CD4-positive, alpha-beta T cell (primary cell): ENCODE measurements around the gene SCAMP4. TPM values are rescaled to one million over a fixed set of nuclear protein-coding genes. Genes with fewer than 3 reads are reported as not detected.
"Not testable (repeated sequence)": the region's sequence is repeated elsewhere in the genome, so short reads cannot be mapped to it uniquely, and the experiment has no call there.

ENCODE experiments used
- ATAC-seq: fragments of 200-7000 bp; cut with Tn5 transposase; one replicate; pipeline ENCODE4 v1.10.0; 2022; ENCODE audit warnings: mild to moderate bottlenecking; ENCODE audit not compliant: poor library complexity
- CTCF ChIA-PET: fragments of 350-600 bp; sonication (Branson Sonifier 250); formaldehyde crosslinking; loops from one replicate; lab custom pipeline; 2021; ENCODE audit warnings: antibody characterized with exemption, inconsistent platforms; lab: Charles Lee
- POLR2A ChIA-PET: fragments of 350-600 bp; sonication (Branson Sonifier 250); formaldehyde crosslinking; loops from one replicate; lab custom pipeline; 2021; ENCODE audit warnings: antibody characterized with exemption, inconsistent platforms; lab: Charles Lee
- DNase-seq, 14 experiments: peaks; one replicate each; pipeline ENCODE4 v3.0.0-alpha.2; 2013 to 2020; ENCODE audit warnings: mixed read lengths in 2 of 14
- H3K27ac ChIP-seq, 2 donors: one replicate each; pipeline versions ENCODE4 v1.5.1 to v1.7.0; 2013; ENCODE audit warnings: low read length in 2 of 2, low read depth in 1 of 2, mild to moderate bottlenecking in 1 of 2
- H3K27me3 ChIP-seq, 2 experiments: 1 replicate in 1 of 2; 2 replicates in 1 of 2; pipeline versions ENCODE4 v1.6.1 to v1.7.0; 2013; ENCODE audit warnings: low read length in 2 of 2, control low read depth in 1 of 2, mild to moderate bottlenecking in 1 of 2, moderate library complexity in 1 of 2; ENCODE audit not compliant: insufficient read depth in 2 of 2, control insufficient read depth in 1 of 2
- H3K36me3 ChIP-seq: one replicate; pipeline ENCODE4 v1.6.1; 2013; ENCODE audit warnings: low read length, control low read depth; ENCODE audit not compliant: insufficient read depth
- H3K4me1 ChIP-seq: one replicate; pipeline ENCODE4 v1.6.1; 2013; ENCODE audit warnings: low read length, control low read depth; ENCODE audit not compliant: insufficient read depth
- H3K4me3 ChIP-seq: one replicate; pipeline ENCODE4 v1.5.1; 2013; ENCODE audit warnings: mild to moderate bottlenecking, low read length, moderate library complexity
- H3K9me3 ChIP-seq, 2 experiments: 1 replicate in 1 of 2; 2 replicates in 1 of 2; pipeline versions ENCODE4 v1.6.1 to v1.7.0; 2013; ENCODE audit warnings: low read length in 2 of 2, mild to moderate bottlenecking in 2 of 2, control low read depth in 1 of 2, moderate library complexity in 1 of 2; ENCODE audit not compliant: control insufficient read depth in 1 of 2, insufficient read depth in 1 of 2
- H3K27ac Mint-ChIP-seq: one replicate; pipeline ENCODE4 v1.8.0; 2020; ENCODE audit warnings: mixed read lengths
- H3K27me3 Mint-ChIP-seq: one replicate; pipeline ENCODE4 v1.8.0; 2021; ENCODE audit warnings: mixed read lengths
- H3K36me3 Mint-ChIP-seq: one replicate; pipeline ENCODE4 v1.8.0; 2021; ENCODE audit warnings: low read depth, mixed read lengths
- H3K4me1 Mint-ChIP-seq: one replicate; pipeline ENCODE4 v1.8.0; 2021; ENCODE audit warnings: low read depth, mixed read lengths
- H3K4me3 Mint-ChIP-seq: one replicate; pipeline ENCODE4 v1.8.0; 2020; ENCODE audit warnings: mild to moderate bottlenecking, mixed read lengths
- H3K9me3 Mint-ChIP-seq: one replicate; pipeline ENCODE4 v1.8.0; 2020; ENCODE audit warnings: mixed read lengths
- intact Hi-C, 2 experiments: fragments of 100-400 bp; cut with DNase I in 1 of 2; cut with micrococcal nuclease in 1 of 2; formaldehyde crosslinking; loops; one replicate each; pipeline versions ENCODE4 v1.15.1 to v1.9.0; 2023 to 2025; cut with DNase I, micrococcal nuclease
- total RNA-seq, 174 experiments: library from RNA in 2 of 174; stranded (reverse) in 2 of 174; gene quantifications; one replicate each; pipeline ENCODE4 v1.2.3 and lab custom pipeline; 2021 to 2026
- TF ChIP-seq, protein P1 (sequence below): fragments of 200-600 bp; IDR thresholded peaks from one replicate; pipeline ENCODE4 v1.8.0; 2022; ENCODE audit warnings: antibody characterized with exemption, mild to moderate bottlenecking

SCAMP4 gene
- total RNA-seq, 2 experiments from 2014 or later, result 12.7 to 15.4 TPM

DNA sequence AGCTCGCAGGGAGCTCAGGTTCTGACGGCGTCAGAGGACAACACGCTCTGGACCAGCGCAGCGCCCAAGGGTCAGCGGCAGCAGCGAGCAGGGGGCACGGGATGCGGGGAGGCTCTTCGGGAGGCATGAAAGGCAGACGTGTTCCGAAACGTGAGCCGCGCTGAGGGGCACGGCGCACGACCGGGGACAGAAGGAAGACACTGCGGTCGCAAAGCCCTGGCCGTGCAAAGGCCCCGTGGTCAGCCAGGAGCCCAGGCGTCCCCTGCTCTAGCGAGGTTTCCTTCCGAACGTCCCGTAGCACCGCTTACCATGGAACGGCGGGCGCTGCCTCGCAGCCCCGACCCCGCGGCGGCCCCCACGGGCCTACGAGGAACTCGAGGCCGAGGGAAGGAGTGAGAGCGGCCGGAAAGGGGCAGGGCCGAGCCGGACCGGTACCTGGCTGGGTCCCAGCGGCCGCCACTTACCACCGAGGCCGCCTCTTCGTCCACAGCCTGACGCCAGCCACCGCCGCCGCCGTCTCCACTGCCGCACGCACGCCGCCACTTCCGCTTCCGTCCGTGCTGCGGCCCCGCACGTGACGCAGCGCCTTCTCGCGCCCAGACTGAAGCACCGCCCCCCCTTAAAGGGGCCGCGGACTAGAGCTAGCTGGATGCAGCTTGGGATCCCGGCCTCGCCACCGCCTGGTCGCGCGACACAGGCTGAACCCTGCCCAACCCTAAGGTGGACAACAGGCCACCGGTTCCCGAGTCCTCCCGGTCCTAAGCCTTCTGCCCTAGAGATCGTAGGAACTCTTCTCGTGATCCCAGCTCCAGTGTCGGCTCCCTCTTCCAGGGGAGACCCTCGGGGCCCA is 29.3 kb upstream of the SCAMP4 start:
- ATAC-seq, result peak; percentile 83
- peaks cover 47% of the 10 kb centered on the region for H3K4me1 ChIP-seq

GRCh38 chr19:1876496-1877279 is 28.5 kb upstream of the SCAMP4 start:
- not testable (repeated sequence) for H3K9me3 Mint-ChIP-seq, H3K27me3 ChIP-seq, H3K27me3 Mint-ChIP-seq, H3K9me3 ChIP-seq
- H3K27ac ChIP-seq, result peak overlapping the region; percentile 90 to 93
- H3K4me1 ChIP-seq, result peaks cover 45% of the 10 kb centered on the region
- intact Hi-C loops, result loop anchor here in 1 of 2 experiments (1.0 kb wide), 1 partner anchor 9 kb away; the partner anchor contains the start of gene ABHD17A
- H3K4me1 Mint-ChIP-seq, result peaks cover 20% of the 10 kb centered on the region
- DNase-seq, result peak in 1 of 14 experiments; percentile 22
- H3K4me3 Mint-ChIP-seq, result peak overlapping the region; percentile 91
- H3K27ac Mint-ChIP-seq, result peak overlapping the region; percentile 91
- peak overlapping the region; percentile 98 for H3K4me3 ChIP-seq
- POLR2A ChIA-PET, result interaction anchor here (0.7 to 3.4 kb wide), 13 partner anchors 8 to 175 kb away, joined by 3 to 41 read pairs (median 6); partner anchors contain the start of gene ABHD17A
- H3K36me3 Mint-ChIP-seq, result peaks cover 31% of the 10 kb centered on the region
- ATAC-seq, result peak; percentile 5
- H3K36me3 ChIP-seq, result peaks cover 28% of the 10 kb centered on the region
- CTCF ChIA-PET, result interaction anchor here (1.6 to 2.7 kb wide), 3 partner anchors 12 to 27 kb away, joined by 4 to 23 read pairs (median 5); no protein-coding TSS in a partner anchor

More for the DNA sequence above, 29.3 kb upstream of the SCAMP4 start:
- ChIA-PET CTCF (interaction anchor here (1.5 to 2.7 kb wide), 4 partner anchors 11 to 27 kb away, joined by 3 to 23 read pairs (median 4); no protein-coding TSS in a partner anchor), POLR2A (interaction anchor here (0.7 to 3.4 kb wide), 18 partner anchors 8 to 209 kb away, joined by 3 to 41 read pairs (median 6); partner anchors contain the start of gene ABHD17A)
- no peaks in the 10 kb centered on the region for H3K27me3 ChIP-seq
- peaks cover 20% of the 10 kb centered on the region for H3K4me1 Mint-ChIP-seq
- peak overlapping the region; percentile 91 for H3K27ac Mint-ChIP-seq
- peak overlapping the region; percentile 91 for H3K4me3 Mint-ChIP-seq
- TF ChIP-seq, protein P1, sequence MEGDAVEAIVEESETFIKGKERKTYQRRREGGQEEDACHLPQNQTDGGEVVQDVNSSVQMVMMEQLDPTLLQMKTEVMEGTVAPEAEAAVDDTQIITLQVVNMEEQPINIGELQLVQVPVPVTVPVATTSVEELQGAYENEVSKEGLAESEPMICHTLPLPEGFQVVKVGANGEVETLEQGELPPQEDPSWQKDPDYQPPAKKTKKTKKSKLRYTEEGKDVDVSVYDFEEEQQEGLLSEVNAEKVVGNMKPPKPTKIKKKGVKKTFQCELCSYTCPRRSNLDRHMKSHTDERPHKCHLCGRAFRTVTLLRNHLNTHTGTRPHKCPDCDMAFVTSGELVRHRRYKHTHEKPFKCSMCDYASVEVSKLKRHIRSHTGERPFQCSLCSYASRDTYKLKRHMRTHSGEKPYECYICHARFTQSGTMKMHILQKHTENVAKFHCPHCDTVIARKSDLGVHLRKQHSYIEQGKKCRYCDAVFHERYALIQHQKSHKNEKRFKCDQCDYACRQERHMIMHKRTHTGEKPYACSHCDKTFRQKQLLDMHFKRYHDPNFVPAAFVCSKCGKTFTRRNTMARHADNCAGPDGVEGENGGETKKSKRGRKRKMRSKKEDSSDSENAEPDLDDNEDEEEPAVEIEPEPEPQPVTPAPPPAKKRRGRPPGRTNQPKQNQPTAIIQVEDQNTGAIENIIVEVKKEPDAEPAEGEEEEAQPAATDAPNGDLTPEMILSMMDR, result no peak
- H3K9me3 ChIP-seq, result no peaks in the 10 kb centered on the region
- intact Hi-C loops, result loop anchor here (1.0 to 2.0 kb wide), 3 partner anchors 9 to 29 kb away; partner anchors contain the start of genes ABHD17A (in 1 of the 2), ADAT3 (in 1 of the 2) and SCAMP4 (in 1 of the 2)
- peak overlapping the region; percentile 90 to 93 for H3K27ac ChIP-seq
- peak; percentile 74 to 95 (median 83) for DNase-seq
- H3K9me3 Mint-ChIP-seq, result no peaks in the 10 kb centered on the region
- H3K4me3 ChIP-seq, result peak overlapping the region; percentile 98
- peaks cover 34% of the 10 kb centered on the region for H3K36me3 ChIP-seq
- no peaks in the 10 kb centered on the region for H3K27me3 Mint-ChIP-seq
- H3K36me3 Mint-ChIP-seq, result peaks cover 31% of the 10 kb centered on the region

GRCh38 chr19:1877280-1877660 is 27.9 kb upstream of the SCAMP4 start:
- intact Hi-C loops, H3K27me3 Mint-ChIP-seq, DNase-seq, H3K27me3 ChIP-seq, H3K27ac Mint-ChIP-seq, H3K4me3 Mint-ChIP-seq, H3K4me3 ChIP-seq, H3K9me3 ChIP-seq, ATAC-seq, H3K27ac ChIP-seq, H3K9me3 Mint-ChIP-seq: not testable (repeated sequence)
- ChIA-PET POLR2A (interaction anchor here (1.2 to 3.4 kb wide), 6 partner anchors 7 to 27 kb away, joined by 5 to 41 read pairs (median 8); partner anchors contain the start of gene ABHD17A), CTCF (interaction anchor here (1.6 to 1.7 kb wide), 2 partner anchors 20 to 28 kb away, joined by 4 to 5 read pairs; no protein-coding TSS in a partner anchor)
- Histone ChIP-seq H3K36me3 (peaks cover 27% of the 10 kb centered on the region), H3K4me1 (peaks cover 50% of the 10 kb centered on the region)
- Mint-ChIP-seq H3K4me1 (peaks cover 24% of the 10 kb centered on the region), H3K36me3 (peaks cover 35% of the 10 kb centered on the region)

- ATAC-seq, H3K27ac Mint-ChIP-seq, DNase-seq, CTCF ChIA-PET, intact Hi-C loops, H3K27ac ChIP-seq, H3K27me3 ChIP-seq, H3K9me3 Mint-ChIP-seq, POLR2A ChIA-PET, H3K9me3 ChIP-seq, H3K4me3 ChIP-seq, H3K27me3 Mint-ChIP-seq: not testable (repeated sequence)
- peak overlapping the region; percentile 38 for H3K4me3 Mint-ChIP-seq
- peaks cover 43% of the 10 kb centered on the region for H3K36me3 Mint-ChIP-seq
- H3K36me3 ChIP-seq, result peaks cover 14% of the 10 kb centered on the region
- H3K4me1 Mint-ChIP-seq, result peaks cover 38% of the 10 kb centered on the region
- H3K4me1 ChIP-seq, result peaks cover 50% of the 10 kb centered on the region
Observed at GRCh38 chr19:1878583-1878982, 26.6 kb upstream of the SCAMP4 start.

- H3K4me3 ChIP-seq, DNase-seq, POLR2A ChIA-PET, CTCF ChIA-PET, H3K27me3 ChIP-seq, H3K9me3 ChIP-seq, H3K9me3 Mint-ChIP-seq, H3K27me3 Mint-ChIP-seq, ATAC-seq: not testable (repeated sequence)
- Mint-ChIP-seq H3K4me3 (peak overlapping the region; percentile 42), H3K27ac (peak overlapping the region; percentile 62), H3K4me1 (peaks cover 37% of the 10 kb centered on the region), H3K36me3 (peaks cover 44% of the 10 kb centered on the region)
- intact Hi-C loops, result loop anchor here in 1 of 2 experiments (5.0 kb wide), 1 partner anchor 207 kb away; no protein-coding TSS in a partner anchor
- Histone ChIP-seq H3K36me3 (peaks cover 12% of the 10 kb centered on the region), H3K4me1 (peaks cover 51% of the 10 kb centered on the region), H3K27ac (peak overlapping the region in 1 of 2 donors; percentile 59)
Observed at GRCh38 chr19:1879982-1880381, 25.2 kb upstream of the SCAMP4 start.
